ENCODE data around the gene ARID3A. TPM values are rescaled to one million over a fixed set of nuclear protein-coding genes. Genes with fewer than 3 reads are reported as not detected.

The ARID3A gene, protein sequence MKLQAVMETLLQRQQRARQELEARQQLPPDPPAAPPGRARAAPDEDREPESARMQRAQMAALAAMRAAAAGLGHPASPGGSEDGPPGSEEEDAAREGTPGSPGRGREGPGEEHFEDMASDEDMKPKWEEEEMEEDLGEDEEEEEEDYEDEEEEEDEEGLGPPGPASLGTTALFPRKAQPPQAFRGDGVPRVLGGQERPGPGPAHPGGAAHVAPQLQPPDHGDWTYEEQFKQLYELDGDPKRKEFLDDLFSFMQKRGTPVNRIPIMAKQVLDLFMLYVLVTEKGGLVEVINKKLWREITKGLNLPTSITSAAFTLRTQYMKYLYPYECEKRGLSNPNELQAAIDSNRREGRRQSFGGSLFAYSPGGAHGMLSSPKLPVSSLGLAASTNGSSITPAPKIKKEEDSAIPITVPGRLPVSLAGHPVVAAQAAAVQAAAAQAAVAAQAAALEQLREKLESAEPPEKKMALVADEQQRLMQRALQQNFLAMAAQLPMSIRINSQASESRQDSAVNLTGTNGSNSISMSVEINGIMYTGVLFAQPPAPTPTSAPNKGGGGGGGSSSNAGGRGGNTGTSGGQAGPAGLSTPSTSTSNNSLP
- total RNA-seq (2014; rRNA removed; shearing (Covaris generic)), result 7.9 and 9.9 TPM in 2 replicates
- total RNA-seq (2022), result 21.6 and 23.5 TPM in 2 replicates
- Bru-seq, nascent RNA, result percentile 37 among the genes with signal in this experiment
- percentile 49 among the genes with signal in this experiment for BruChase-seq, experiment 1, labeled RNA remaining after a 6-hour chase
- percentile 51 among the genes with signal in this experiment for BruChase-seq, experiment 2, labeled RNA remaining after a 2-hour chase
- long read RNA-seq, partial matches to known transcripts, result 3 of 4 reads
- long read RNA-seq, other reads (novel, unspliced or antisense), result 1 of 4 reads

DNA sequence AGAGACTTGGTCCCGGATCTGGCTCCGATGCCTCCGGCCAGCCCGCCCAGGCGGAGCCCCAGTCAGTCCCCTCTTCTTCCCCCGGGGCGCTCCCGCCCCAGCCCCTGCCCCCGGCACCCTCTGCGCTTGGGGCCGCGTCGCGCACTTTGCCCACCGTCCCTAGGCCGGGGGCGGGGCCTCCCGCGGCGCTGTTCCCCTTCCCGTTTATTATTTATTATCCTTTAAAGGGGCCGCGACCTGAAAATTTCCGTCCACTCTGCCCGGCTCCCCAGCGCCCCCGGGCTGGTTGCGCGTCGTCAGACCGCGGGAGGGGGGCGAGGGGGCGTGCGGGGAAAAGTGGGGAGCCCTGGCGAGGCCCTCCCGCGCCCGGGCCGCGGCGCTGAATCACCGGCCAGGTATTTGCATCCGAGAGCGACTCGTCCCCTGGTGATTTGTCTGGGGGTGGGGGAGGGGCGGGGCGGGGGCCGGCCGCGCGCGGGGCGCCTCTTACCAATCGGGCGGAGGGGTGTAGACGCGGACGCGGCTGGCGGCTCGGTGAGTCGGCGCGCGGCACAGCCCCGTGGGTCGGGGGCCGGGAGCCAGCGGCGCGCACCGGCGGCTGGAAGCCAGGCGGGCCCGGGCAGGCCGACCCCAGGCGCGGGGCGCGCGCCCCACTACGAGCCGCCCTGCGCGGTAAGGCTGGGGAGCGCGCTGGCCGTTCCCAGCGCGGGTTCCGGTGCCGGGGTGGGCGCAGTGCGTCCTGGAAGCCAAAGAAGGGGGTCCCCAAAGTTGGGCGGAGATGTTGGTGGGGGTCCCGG lies at the start of gene ARID3A:
TSS of gene ARID3A (plus strand) at position 510 of the 797 bp plus-strand sequence. CDS start 3,494 bp downstream, outside the sequence.
- peak within 1 kb of the TSS; percentile 99 for H3K4me2 ChIP-seq (ENCODE audit: low read length)
- POLR2A ChIA-PET, result interaction anchor here (2.5 kb wide), 1 partner anchor 59 kb away, joined by 7 read pairs; the partner anchor contains the start of gene WDR18

DNA sequence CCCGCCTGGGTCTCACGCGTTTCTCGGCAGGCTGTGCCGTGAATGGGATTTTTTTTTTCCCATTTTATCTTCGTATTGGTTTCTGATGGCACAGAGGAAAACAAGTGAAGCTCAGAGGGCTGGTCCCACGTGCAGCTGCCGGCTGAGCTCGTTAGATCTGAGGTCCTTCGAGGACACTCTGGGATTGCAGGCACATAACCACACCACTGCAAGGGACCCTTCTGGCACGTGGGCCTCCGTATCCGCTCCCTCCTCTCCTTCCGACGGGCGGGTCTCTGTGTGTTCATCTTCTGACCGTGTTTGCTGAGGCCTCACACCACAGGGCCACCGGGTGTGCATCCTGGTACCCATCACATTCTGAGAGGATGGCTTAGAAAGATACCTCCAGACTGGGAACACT lies 49.7 kb upstream of the ARID3A start:
- H3K79me2 ChIP-seq (ENCODE audit: insufficient read depth, low read depth, low read length), result no peaks in the 10 kb centered on the region
- POLR2A ChIA-PET, result no interaction called here
- no peak for DNase-seq (ENCODE audit: low spot score)

More for the DNA sequence above, at the start of gene ARID3A:
- CTCF ChIA-PET (ENCODE audit: unreplicated experiment), result no interaction called here
- DNase-seq (ENCODE audit: low spot score), result peak; percentile 85
- no TSS peak for BruUV-seq (replicated peaks)
- Histone ChIP-seq H3K36me3 (ENCODE audit: insufficient read depth, low read length) (no peaks in the 10 kb centered on the region), H3K27ac (ENCODE audit: low read depth, low read length, poor library complexity, severe bottlenecking) (peak within 1 kb of the TSS; percentile 49), H4K20me1 (ENCODE audit: insufficient read depth, low read length) (no peaks in the 10 kb centered on the region), H3K79me2 (ENCODE audit: insufficient read depth, low read depth, low read length) (no peaks in the 10 kb centered on the region), H3K9me2 (ENCODE audit: insufficient read depth, low read length) (no peaks in the 10 kb centered on the region), H3K4me1 (ENCODE audit: insufficient read depth, low read length, poor library complexity, severe bottlenecking) (peaks cover 21% of the 10 kb centered on the region), H3K9me3 (ENCODE audit: low read length) (no peaks in the 10 kb centered on the region), H3K4me3 (ENCODE audit: low read depth, low read length, poor library complexity, severe bottlenecking) (peak within 1 kb of the TSS; percentile 91), H2AFZ (ENCODE audit: low read length) (peak within 1 kb of the TSS; percentile 62)
- intact Hi-C loops (cut with micrococcal nuclease; ENCODE audit: unreplicated experiment), result loop anchor here (1.0 to 2.0 kb wide), 2 partner anchors 21 to 59 kb away; partner anchors contain the start of gene WDR18
- TF ChIP-seq, protein P1, sequence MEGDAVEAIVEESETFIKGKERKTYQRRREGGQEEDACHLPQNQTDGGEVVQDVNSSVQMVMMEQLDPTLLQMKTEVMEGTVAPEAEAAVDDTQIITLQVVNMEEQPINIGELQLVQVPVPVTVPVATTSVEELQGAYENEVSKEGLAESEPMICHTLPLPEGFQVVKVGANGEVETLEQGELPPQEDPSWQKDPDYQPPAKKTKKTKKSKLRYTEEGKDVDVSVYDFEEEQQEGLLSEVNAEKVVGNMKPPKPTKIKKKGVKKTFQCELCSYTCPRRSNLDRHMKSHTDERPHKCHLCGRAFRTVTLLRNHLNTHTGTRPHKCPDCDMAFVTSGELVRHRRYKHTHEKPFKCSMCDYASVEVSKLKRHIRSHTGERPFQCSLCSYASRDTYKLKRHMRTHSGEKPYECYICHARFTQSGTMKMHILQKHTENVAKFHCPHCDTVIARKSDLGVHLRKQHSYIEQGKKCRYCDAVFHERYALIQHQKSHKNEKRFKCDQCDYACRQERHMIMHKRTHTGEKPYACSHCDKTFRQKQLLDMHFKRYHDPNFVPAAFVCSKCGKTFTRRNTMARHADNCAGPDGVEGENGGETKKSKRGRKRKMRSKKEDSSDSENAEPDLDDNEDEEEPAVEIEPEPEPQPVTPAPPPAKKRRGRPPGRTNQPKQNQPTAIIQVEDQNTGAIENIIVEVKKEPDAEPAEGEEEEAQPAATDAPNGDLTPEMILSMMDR (conservative IDR thresholded peaks at IDR 0.05; ENCODE audit: low read length), result no peak
- TF ChIP-seq EZH2phosphoT487 (IDR thresholded peaks at IDR 0.05; ENCODE audit: borderline replicate concordance, low read depth, low read length), result no peak

More for the DNA sequence above, 49.7 kb upstream of the ARID3A start:
- intact Hi-C loops (cut with micrococcal nuclease; ENCODE audit: unreplicated experiment), result no loop called here
- no TSS peak for BruUV-seq (replicated peaks)
- H3K4me1 ChIP-seq (ENCODE audit: insufficient read depth, low read length, poor library complexity, severe bottlenecking), result peaks cover 9% of the 10 kb centered on the region
- H3K4me3 ChIP-seq (ENCODE audit: low read depth, low read length, poor library complexity, severe bottlenecking), result no peak overlapping the region
- no peak overlapping the region for H3K4me2 ChIP-seq (ENCODE audit: low read length)
- no peak overlapping the region for H2AFZ ChIP-seq (ENCODE audit: low read length)
- H3K27ac ChIP-seq (ENCODE audit: low read depth, low read length, poor library complexity, severe bottlenecking), result no peak overlapping the region
- H4K20me1 ChIP-seq (ENCODE audit: insufficient read depth, low read length), result no peaks in the 10 kb centered on the region
- H3K36me3 ChIP-seq (ENCODE audit: insufficient read depth, low read length), result peaks cover 17% of the 10 kb centered on the region
- no peaks in the 10 kb centered on the region for H3K9me2 ChIP-seq (ENCODE audit: insufficient read depth, low read length)
- CTCF ChIA-PET (ENCODE audit: unreplicated experiment), result no interaction called here
- H3K9me3 ChIP-seq (ENCODE audit: low read length), result no peaks in the 10 kb centered on the region
- no peak for TF ChIP-seq EZH2phosphoT487 (IDR thresholded peaks at IDR 0.05; ENCODE audit: borderline replicate concordance, low read depth, low read length)
- TF ChIP-seq, protein P1 (conservative IDR thresholded peaks at IDR 0.05; ENCODE audit: low read length), result no peak
